Lower leg skin (tissue), 4 donors: ENCODE results near the gene ULK3. TPM values are rescaled to one million over a fixed set of nuclear protein-coding genes. Genes with fewer than 3 reads are reported as not detected.
A peak's percentile ranks its signal among the peaks of the same experiment; 100 is the strongest.

ENCODE experiments used
- DNase-seq, 2 donors: peaks; one replicate each; pipeline ENCODE4 v3.0.0-alpha.2; 2019; ENCODE audit warnings: low spot score in 2 of 2
- H3K4me3 ChIP-seq: fragments of 200-600 bp; sonication (generic); 2 replicates; pipeline ENCODE4 v1.5.1; 2017; ENCODE audit warnings: mild to moderate bottlenecking, low read depth; ENCODE audit not compliant: poor library complexity, severe bottlenecking
- POLR2A ChIP-seq, 2 donors: fragments of 450-650 bp; IDR thresholded peaks; one replicate each; pipeline ENCODE4 v1.6.1; 2016 to 2017; ENCODE audit warnings: antibody characterized with exemption in 2 of 2, mild to moderate bottlenecking in 1 of 2, moderate library complexity in 1 of 2
- WGBS, 2 donors: methylation state at CpG; one replicate each; pipeline ENCODE4 v1.1.5; 2018; 5-methylcytosine and 5-hydroxymethylcytosine counted together
- intact Hi-C: fragments of 100-400 bp; cut with DNase I; formaldehyde crosslinking; loops from one replicate; pipeline ENCODE4 v1.15.0; 2023; ENCODE audit warnings: low total_unique reads
- total RNA-seq, 4 donors: library from RNA; depleted of rRNA; stranded (reverse); fragments of >200 nt; gene quantifications; one replicate each; pipeline ENCODE4 v1.1.0, GENCODE V29; 2016
- TF ChIP-seq, protein P1 (sequence below), 3 donors: fragments of 450-650 bp; IDR thresholded peaks; one replicate each; pipeline ENCODE4 v1.5.1; 2016; ENCODE audit warnings: antibody characterized with exemption in 3 of 3, mild to moderate bottlenecking in 3 of 3, moderate library complexity in 2 of 3

ULK3 gene
- total RNA-seq, 4 donors from 2014 or later, result 108 to 189 (median 123) TPM

DNA sequence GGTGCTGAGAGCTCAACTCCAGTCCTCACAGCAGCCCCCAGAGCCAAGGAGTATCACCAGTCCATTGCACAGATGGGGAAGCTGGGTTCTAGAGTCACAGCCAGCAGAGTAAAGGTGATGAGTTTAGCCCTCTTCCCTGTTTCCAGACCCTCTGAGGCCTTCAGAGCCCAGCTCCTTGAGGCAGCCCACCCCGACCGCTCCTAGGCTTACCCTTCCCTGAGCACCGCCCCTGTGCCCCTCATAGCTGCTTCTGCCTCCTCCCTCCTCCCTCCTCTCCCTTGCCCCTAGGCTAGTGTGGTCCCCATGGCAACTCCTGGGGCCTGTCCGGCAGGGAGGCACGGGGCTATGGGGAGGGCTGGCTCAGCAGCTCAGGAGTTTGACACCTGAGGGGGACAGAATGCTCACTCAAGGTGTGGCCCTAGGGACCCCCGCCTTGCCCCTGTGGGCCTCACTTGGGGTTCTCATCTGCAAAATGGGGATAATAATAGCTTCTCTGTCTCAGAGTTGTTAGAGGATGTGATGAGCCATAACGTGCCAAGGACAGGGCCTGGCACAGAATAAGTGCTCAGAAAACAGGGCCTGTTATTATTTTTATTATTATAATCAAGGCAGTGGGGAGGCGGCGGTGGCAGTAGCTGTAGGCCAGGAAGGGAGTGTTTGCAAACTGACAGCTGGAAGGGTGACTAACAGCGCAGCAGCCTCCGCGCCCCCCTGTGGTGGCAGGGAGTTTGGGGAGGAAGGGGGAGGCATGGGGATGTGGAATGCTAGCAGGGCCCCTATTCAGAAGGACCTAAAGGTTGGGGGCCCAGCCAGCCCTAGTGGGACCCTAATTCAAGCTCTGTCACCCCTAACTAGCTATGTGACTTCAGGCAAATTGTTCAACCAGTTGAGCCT is 49.6 kb downstream of the ULK3 start:
- intact Hi-C loops, result no loop called here
- WGBS, 2 donors, result 59 to 68% methylated on average over 12 of the region's 12 CpGs
- no peak overlapping the region for H3K4me3 ChIP-seq
- DNase-seq, result peak in 1 of 2 donors; percentile 86
- TF ChIP-seq POLR2A (IDR thresholded peaks at IDR 0.05), result no peak
- TF ChIP-seq, protein P1, sequence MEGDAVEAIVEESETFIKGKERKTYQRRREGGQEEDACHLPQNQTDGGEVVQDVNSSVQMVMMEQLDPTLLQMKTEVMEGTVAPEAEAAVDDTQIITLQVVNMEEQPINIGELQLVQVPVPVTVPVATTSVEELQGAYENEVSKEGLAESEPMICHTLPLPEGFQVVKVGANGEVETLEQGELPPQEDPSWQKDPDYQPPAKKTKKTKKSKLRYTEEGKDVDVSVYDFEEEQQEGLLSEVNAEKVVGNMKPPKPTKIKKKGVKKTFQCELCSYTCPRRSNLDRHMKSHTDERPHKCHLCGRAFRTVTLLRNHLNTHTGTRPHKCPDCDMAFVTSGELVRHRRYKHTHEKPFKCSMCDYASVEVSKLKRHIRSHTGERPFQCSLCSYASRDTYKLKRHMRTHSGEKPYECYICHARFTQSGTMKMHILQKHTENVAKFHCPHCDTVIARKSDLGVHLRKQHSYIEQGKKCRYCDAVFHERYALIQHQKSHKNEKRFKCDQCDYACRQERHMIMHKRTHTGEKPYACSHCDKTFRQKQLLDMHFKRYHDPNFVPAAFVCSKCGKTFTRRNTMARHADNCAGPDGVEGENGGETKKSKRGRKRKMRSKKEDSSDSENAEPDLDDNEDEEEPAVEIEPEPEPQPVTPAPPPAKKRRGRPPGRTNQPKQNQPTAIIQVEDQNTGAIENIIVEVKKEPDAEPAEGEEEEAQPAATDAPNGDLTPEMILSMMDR (IDR thresholded peaks at IDR 0.05), result no peak

- WGBS, 2 donors, result 70 to 80% methylated on average over 10 to 12 of the region's 12 CpGs
- H3K4me3 ChIP-seq, result no peak overlapping the region
- peak in 1 of 2 donors; percentile 84 for DNase-seq
- intact Hi-C loops, result no loop called here
- TF ChIP-seq POLR2A (IDR thresholded peaks at IDR 0.05), result no peak
- TF ChIP-seq, protein P1 (IDR thresholded peaks at IDR 0.05), result no peak
Measured at GRCh38 chr15:74792227-74793016, 50.5 kb downstream of the ULK3 start.

- H3K4me3 ChIP-seq, result no peak overlapping the region
- TF ChIP-seq POLR2A (IDR thresholded peaks at IDR 0.05), result no peak
- intact Hi-C loops, result no loop called here
- no peak for DNase-seq
- WGBS, 2 donors, result 53 to 67% methylated on average over 7 of the region's 7 CpGs
Measured at GRCh38 chr15:74791667-74792066, 51.3 kb downstream of the ULK3 start.

DNA sequence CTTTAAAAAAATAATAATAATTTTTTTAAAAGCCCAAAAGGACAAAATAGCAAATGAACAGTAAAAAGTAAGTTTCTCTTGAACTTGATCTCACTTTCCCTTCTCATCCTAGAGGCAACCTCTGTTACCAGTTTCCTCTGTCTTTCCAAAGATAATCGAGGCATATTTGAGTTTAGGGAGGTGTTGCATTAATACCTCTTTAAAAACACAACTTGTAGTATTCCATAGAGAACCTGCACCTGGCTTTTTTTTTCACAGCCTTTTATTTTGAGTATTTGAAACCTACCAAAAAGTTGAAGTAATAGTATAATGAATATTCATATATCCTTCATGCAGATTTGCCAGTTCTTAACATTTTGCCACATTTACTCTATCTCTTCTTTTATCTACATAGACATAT is 51.9 kb downstream of the ULK3 start:
- TF ChIP-seq, protein P1 (IDR thresholded peaks at IDR 0.05), result no peak
- no peak for TF ChIP-seq POLR2A (IDR thresholded peaks at IDR 0.05)
- no peak overlapping the region for H3K4me3 ChIP-seq
- no peak for DNase-seq
- intact Hi-C loops, result no loop called here
- 61 to 68% methylated on average over 1 of the region's 1 CpG for WGBS, 2 donors

DNA sequence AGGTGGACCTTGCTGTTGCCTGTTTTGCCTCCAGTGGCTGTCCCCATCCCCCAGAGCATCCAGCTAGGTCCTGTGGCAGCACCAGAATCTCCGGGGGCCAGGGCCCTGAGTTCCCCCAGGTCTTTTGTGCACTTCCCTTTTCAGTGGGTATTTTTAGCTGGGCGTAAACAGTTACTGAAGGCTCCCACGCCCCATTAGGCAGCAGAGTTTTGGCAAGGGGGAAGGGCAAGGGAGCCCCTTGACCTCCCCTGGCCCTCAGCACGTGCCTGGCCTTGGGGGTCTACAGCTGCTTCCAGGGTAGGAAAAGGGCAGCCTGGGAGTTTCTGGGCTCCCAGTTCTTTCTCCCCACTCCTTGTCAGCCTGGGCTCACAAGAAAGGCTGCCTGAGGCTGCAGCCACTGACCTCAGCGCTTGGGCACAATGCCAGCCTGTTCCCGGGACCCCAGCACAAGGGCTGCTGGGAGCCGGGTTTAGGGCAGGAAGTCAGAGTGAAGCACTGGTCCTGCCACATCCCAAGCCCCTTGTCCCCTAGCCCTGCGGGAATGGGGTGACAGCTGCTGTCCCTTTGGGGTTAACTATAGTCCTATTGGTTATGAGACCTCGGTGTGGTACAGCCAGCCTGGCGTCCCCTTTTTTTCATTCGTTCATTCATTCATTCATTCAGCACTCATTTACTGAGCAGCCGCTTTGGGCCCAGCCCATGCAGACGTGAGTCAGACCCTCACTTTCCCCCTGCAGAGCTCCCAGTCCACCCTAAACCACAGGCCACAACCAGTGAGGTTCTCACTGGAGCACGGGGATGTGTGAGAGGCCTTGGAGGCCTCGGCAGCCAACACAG is 52.7 kb downstream of the ULK3 start:
- 38 to 46% methylated on average over 15 of the region's 15 CpGs for WGBS, 2 donors
- DNase-seq, result no peak
- TF ChIP-seq, protein P1 (IDR thresholded peaks at IDR 0.05), result no peak
- intact Hi-C loops, result no loop called here
- no peak overlapping the region for H3K4me3 ChIP-seq
